HepG2 (cell line): ENCODE data around the gene SRSF12. TPM values are rescaled to one million over a fixed set of nuclear protein-coding genes. Genes with fewer than 3 reads are reported as not detected.

Experiments used
- ATAC-seq: fragments of 200-7000 bp; cut with Tn5 transposase; 3 replicates; pipeline ENCODE4 v1.9.1; 2020; ENCODE audit warnings: mild to moderate bottlenecking, moderate library complexity
- BruUV-seq: library from RNA; stranded (reverse); fragments of 400-500 nt; replicated peaks from 2 replicates; lab custom pipeline; 2021; lab: Mats Ljungman, UMichigan
- CTCF ChIA-PET: fragments of 300-600 bp; formaldehyde crosslinking; extraction: SDS; loops from one replicate; lab custom pipeline; 2021; ENCODE audit warnings: low total read pairs, inconsistent platforms, low intra/inter-chr PET ratio; lab: Yijun Ruan, JAX
- POLR2A ChIA-PET: fragments of 350-600 bp; sonication (Branson Sonifier 250); formaldehyde crosslinking; loops from one replicate; lab custom pipeline; 2020; ENCODE audit warnings: antibody characterized with exemption, inconsistent platforms; lab: Yijun Ruan, JAX
- DNase-seq: peaks from one replicate; pipeline ENCODE4 v3.0.0-alpha.2; 2015; ENCODE audit warnings: low spot score
- FAIRE-seq: peaks from 3 replicates; lab custom pipeline; 2011; peaks lifted over from hg19 to GRCh38; lab: Jason Lieb, UNC
- H2AFZ ChIP-seq: one replicate; pipeline ENCODE4 v1.6.1; 2011; ENCODE audit warnings: low read length, inconsistent platforms
- H3K27ac ChIP-seq: fragments of 300-600 bp; 3 replicates; pipeline ENCODE4 v1.8.0; 2011; ENCODE audit warnings: mixed run types, mild to moderate bottlenecking, mixed read lengths, low read length, inconsistent platforms; ENCODE audit not compliant: insufficient read depth; ENCODE audit errors: extremely low read length
- H3K27me3 ChIP-seq, 2 experiments: fragments of 200-600 bp in 1 of 2; 2 replicates in 1 of 2; 3 replicates in 1 of 2; pipeline versions ENCODE4 v1.6.0 to v1.8.0; 2011; ENCODE audit warnings: low read length in 2 of 2, mild to moderate bottlenecking in 2 of 2, moderate library complexity in 2 of 2, inconsistent platforms in 1 of 2; ENCODE audit not compliant: insufficient read depth in 2 of 2, control insufficient read depth in 1 of 2
- H3K36me3 ChIP-seq, 2 experiments: fragments of 200-600 bp in 1 of 2; replicated peaks in 1 of 2; 2 replicates in 1 of 2; 3 replicates in 1 of 2; pipeline versions ENCODE4 v1.5.1 to v1.8.0; 2011; ENCODE audit warnings: low read length in 2 of 2, inconsistent platforms in 1 of 2; ENCODE audit not compliant: insufficient read depth in 2 of 2, control insufficient read depth in 1 of 2
- H3K4me1 ChIP-seq: 2 replicates; pipeline ENCODE4 v1.5.1; 2012; ENCODE audit warnings: low read length, inconsistent platforms; ENCODE audit not compliant: insufficient read depth
- H3K4me2 ChIP-seq: 2 replicates; pipeline ENCODE4 v1.6.0; 2011; ENCODE audit warnings: low read depth, low read length, inconsistent platforms
- H3K4me3 ChIP-seq, 3 experiments: fragments of 200-600 bp in 1 of 3; sonication (generic), shearing (Covaris generic) in 1 of 3; replicated peaks in 1 of 3; 2 replicates each; pipeline ENCODE4 v1.5.1; 2011 to 2016; ENCODE audit warnings: low read length in 3 of 3, inconsistent platforms in 2 of 3, low read depth in 2 of 3, mild to moderate bottlenecking in 2 of 3, control low read depth in 1 of 3, mixed read lengths in 1 of 3; ENCODE audit not compliant: insufficient read depth in 1 of 3
- H3K79me2 ChIP-seq: one replicate; pipeline ENCODE4 v1.6.1; 2011; ENCODE audit warnings: low read length, inconsistent platforms; ENCODE audit not compliant: insufficient read depth
- H3K9ac ChIP-seq: 2 replicates; pipeline ENCODE4 v1.6.0; 2011; ENCODE audit warnings: mild to moderate bottlenecking, low read depth, low read length, inconsistent platforms; ENCODE audit not compliant: insufficient read depth
- H3K9me3 ChIP-seq: 2 replicates; pipeline ENCODE4 v1.5.1; 2012; ENCODE audit warnings: mild to moderate bottlenecking, low read length
- H4K20me1 ChIP-seq: 2 replicates; pipeline ENCODE4 v1.6.0; 2011; ENCODE audit warnings: inconsistent platforms, mild to moderate bottlenecking, low read length, moderate library complexity; ENCODE audit not compliant: insufficient read depth
- BRCA1 ChIP-seq: sonication (generic); formaldehyde crosslinking; IDR thresholded peaks from 2 replicates; pipeline ENCODE4 v1.4.0; 2020; ENCODE audit warnings: missing genetic modification reagents
- CEBPB ChIP-seq: IDR thresholded peaks from 2 replicates; pipeline ENCODE4 v1.6.1; 2011; ENCODE audit warnings: low read depth, low read length, improper control_type of control experiment, borderline replicate concordance
- JUND ChIP-seq: sonication (generic); formaldehyde crosslinking; IDR thresholded peaks from 2 replicates; pipeline ENCODE4 v1.8.0; 2022; ENCODE audit warnings: mild to moderate bottlenecking, missing genetic modification reagents
- KLF15 ChIP-seq: sonication (generic); formaldehyde crosslinking; IDR thresholded peaks from 2 replicates; pipeline ENCODE4 v1.8.1; 2023; ENCODE audit warnings: borderline replicate concordance, mild to moderate bottlenecking, inconsistent platforms, missing genetic modification reagents, mixed read lengths
- MTF2 ChIP-seq: sonication (generic); formaldehyde crosslinking; IDR thresholded peaks from 2 replicates; pipeline ENCODE4 v1.5.0; 2020; ENCODE audit warnings: missing genetic modification reagents, borderline replicate concordance
- POLR2G ChIP-seq: fragments of 200-400 bp; formaldehyde crosslinking; IDR thresholded peaks from 2 replicates; pipeline ENCODE4 v1.6.1; 2018; ENCODE audit warnings: mild to moderate bottlenecking, low read depth, low read length, moderate library complexity
- SUZ12 ChIP-seq: fragments of 150-350 bp; IDR thresholded peaks from 2 replicates; pipeline ENCODE4 v1.6.1; 2014; ENCODE audit warnings: low read depth, low read length
- U2AF1 ChIP-seq: fragments of 200-400 bp; formaldehyde crosslinking; optimal IDR thresholded peaks from 2 replicates; pipeline ENCODE3; 2017; ENCODE audit warnings: mild to moderate bottlenecking, low read depth, low read length
- ZC3H4 ChIP-seq: sonication (generic); formaldehyde crosslinking; IDR thresholded peaks from 2 replicates; pipeline ENCODE4 v1.4.0; 2020; ENCODE audit warnings: missing genetic modification reagents, borderline replicate concordance
- ZFY ChIP-seq: sonication (generic); formaldehyde crosslinking; IDR thresholded peaks from 2 replicates; pipeline ENCODE4 v1.4.0; 2020; ENCODE audit warnings: missing genetic modification reagents
- ZMYM2 ChIP-seq: sonication (generic); formaldehyde crosslinking; IDR thresholded peaks from 2 replicates; pipeline ENCODE4 v1.8.0; 2022; ENCODE audit warnings: mild to moderate bottlenecking, missing genetic modification reagents
- ZNF552 ChIP-seq: sonication (generic); formaldehyde crosslinking; IDR thresholded peaks from 2 replicates; pipeline ENCODE4 v1.9.0; 2022; ENCODE audit warnings: missing genetic modification reagents, mild to moderate bottlenecking, borderline replicate concordance
- ZNF772 ChIP-seq: sonication (generic); formaldehyde crosslinking; IDR thresholded peaks from 2 replicates; pipeline ENCODE4 v1.5.0; 2020; ENCODE audit warnings: mild to moderate bottlenecking, missing genetic modification reagents
- WGBS: methylation state at CpG from one replicate; pipeline ENCODE4 v1.1.6; 2017; ENCODE audit warnings: low lambda C conversion rate; 5-methylcytosine and 5-hydroxymethylcytosine counted together
- in situ Hi-C: cut with HindIII; loops from 2 replicates; pipeline ENCODE4 v1.10.0; 2017; ENCODE audit warnings: low pct_unique_long_range_greater_than_20kb; ENCODE audit not compliant: extremely low pct_ligation_motif_present
- intact Hi-C: fragments of 100-400 bp; cut with micrococcal nuclease; formaldehyde crosslinking; loops from one replicate; pipeline ENCODE4 v1.10.0; 2022; ENCODE audit not compliant: unreplicated experiment
- polyA plus RNA-seq, 8 experiments: library from polyadenylated mRNA; depleted of rRNA in 3 of 8; stranded (reverse) in 7 of 8; unstranded in 1 of 8; fragments of >200 nt; fragmentation: Illumina TruSeq in 4 of 8; extraction: Trizol in 4 of 8; gene quantifications; 2 replicates each; pipeline versions ENCODE4 v1.2.1 to v1.2.3, GENCODE V29; 2011 to 2016; ENCODE audit warnings: low read depth in 4 of 8, missing spikeins in 1 of 8, mixed read lengths in 1 of 8; ENCODE audit not compliant: insufficient read depth in 1 of 8
- total RNA-seq, 5 experiments: library from RNA; depleted of rRNA; stranded (reverse); fragments of >200 nt; fragmentation: Illumina TruSeq; extraction: Trizol; gene quantifications; 2 replicates each; pipeline ENCODE4 v1.2.3, GENCODE V29; 2016; ENCODE audit warnings: low read depth in 1 of 5
- TF ChIP-seq, protein P1 (sequence below): sonication (generic); formaldehyde crosslinking; IDR thresholded peaks from 2 replicates; pipeline ENCODE4 v1.4.0; 2020; ENCODE audit warnings: missing genetic modification reagents, borderline replicate concordance
- TF ChIP-seq, protein P2 (sequence below): sonication (generic); formaldehyde crosslinking; IDR thresholded peaks from 2 replicates; pipeline ENCODE4 v1.4.0; 2020; ENCODE audit warnings: mild to moderate bottlenecking, low read depth, missing genetic modification reagents
- TF ChIP-seq, protein P3 (sequence below): fragments of 450-650 bp; IDR thresholded peaks from 2 replicates; pipeline ENCODE4 v1.6.1; 2017
- TF ChIP-seq, protein P4 (sequence below): sonication (generic); formaldehyde crosslinking; IDR thresholded peaks from 2 replicates; pipeline ENCODE4 v1.4.0; 2020; ENCODE audit warnings: missing genetic modification reagents, mild to moderate bottlenecking, borderline replicate concordance
- TF ChIP-seq, protein P5 (sequence below): sonication (generic); formaldehyde crosslinking; conservative IDR thresholded peaks from 2 replicates; pipeline ENCODE4 v1.4.0; 2020; ENCODE audit warnings: missing genetic modification reagents

Gene SRSF12
- total and polyA plus RNA-seq, 2 of the 13 experiments (the other 11 are each of a cell fraction or from before 2014, with no cell fraction given), result 1.7 to 1.9 TPM

DNA sequence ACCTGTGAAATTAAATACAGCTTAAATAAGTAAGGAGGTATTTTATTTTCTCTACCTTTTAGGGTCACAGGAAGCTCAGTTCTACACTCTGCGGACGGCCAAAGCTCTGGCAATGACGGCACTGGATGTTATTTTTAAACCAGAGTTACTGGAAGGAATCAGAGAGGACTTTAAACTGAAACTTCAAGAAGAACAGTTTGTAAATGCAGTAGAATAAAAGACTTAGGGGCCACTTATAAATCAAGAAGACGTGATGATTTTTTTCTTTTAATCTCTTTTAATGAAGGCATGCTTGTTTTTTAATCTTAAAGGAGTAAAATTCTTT lies 44.1 kb upstream of the SRSF12 start:
- POLR2A ChIA-PET, result interaction anchor here (1.4 to 1.5 kb wide), 2 partner anchors 16 to 179 kb away, joined by 3 to 5 read pairs; partner anchors contain the start of gene PM20D2
- no peak for ATAC-seq
- no peak for TF ChIP-seq U2AF1
- no peak for TF ChIP-seq MTF2 (CRISPR knock-in tag)
- no peak for TF ChIP-seq ZNF772 (CRISPR knock-in tag)
- no peak for TF ChIP-seq SUZ12
- TF ChIP-seq, protein P1, sequence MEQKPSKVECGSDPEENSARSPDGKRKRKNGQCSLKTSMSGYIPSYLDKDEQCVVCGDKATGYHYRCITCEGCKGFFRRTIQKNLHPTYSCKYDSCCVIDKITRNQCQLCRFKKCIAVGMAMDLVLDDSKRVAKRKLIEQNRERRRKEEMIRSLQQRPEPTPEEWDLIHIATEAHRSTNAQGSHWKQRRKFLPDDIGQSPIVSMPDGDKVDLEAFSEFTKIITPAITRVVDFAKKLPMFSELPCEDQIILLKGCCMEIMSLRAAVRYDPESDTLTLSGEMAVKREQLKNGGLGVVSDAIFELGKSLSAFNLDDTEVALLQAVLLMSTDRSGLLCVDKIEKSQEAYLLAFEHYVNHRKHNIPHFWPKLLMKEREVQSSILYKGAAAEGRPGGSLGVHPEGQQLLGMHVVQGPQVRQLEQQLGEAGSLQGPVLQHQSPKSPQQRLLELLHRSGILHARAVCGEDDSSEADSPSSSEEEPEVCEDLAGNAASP (CRISPR knock-in tag), result no peak
- no peak for TF ChIP-seq ZC3H4 (CRISPR knock-in tag)
- TF ChIP-seq, protein P2, sequence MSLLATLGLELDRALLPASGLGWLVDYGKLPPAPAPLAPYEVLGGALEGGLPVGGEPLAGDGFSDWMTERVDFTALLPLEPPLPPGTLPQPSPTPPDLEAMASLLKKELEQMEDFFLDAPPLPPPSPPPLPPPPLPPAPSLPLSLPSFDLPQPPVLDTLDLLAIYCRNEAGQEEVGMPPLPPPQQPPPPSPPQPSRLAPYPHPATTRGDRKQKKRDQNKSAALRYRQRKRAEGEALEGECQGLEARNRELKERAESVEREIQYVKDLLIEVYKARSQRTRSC (CRISPR knock-in tag), result no peak
- no peak for TF ChIP-seq ZFY (CRISPR knock-in tag)
- TF ChIP-seq BRCA1 (CRISPR knock-in tag), result no peak
- TF ChIP-seq JUND (CRISPR knock-in tag), result no peak
- no peak for TF ChIP-seq POLR2G
- TF ChIP-seq, protein P3, sequence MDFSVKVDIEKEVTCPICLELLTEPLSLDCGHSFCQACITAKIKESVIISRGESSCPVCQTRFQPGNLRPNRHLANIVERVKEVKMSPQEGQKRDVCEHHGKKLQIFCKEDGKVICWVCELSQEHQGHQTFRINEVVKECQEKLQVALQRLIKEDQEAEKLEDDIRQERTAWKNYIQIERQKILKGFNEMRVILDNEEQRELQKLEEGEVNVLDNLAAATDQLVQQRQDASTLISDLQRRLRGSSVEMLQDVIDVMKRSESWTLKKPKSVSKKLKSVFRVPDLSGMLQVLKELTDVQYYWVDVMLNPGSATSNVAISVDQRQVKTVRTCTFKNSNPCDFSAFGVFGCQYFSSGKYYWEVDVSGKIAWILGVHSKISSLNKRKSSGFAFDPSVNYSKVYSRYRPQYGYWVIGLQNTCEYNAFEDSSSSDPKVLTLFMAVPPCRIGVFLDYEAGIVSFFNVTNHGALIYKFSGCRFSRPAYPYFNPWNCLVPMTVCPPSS, result no peak
- TF ChIP-seq, protein P4, sequence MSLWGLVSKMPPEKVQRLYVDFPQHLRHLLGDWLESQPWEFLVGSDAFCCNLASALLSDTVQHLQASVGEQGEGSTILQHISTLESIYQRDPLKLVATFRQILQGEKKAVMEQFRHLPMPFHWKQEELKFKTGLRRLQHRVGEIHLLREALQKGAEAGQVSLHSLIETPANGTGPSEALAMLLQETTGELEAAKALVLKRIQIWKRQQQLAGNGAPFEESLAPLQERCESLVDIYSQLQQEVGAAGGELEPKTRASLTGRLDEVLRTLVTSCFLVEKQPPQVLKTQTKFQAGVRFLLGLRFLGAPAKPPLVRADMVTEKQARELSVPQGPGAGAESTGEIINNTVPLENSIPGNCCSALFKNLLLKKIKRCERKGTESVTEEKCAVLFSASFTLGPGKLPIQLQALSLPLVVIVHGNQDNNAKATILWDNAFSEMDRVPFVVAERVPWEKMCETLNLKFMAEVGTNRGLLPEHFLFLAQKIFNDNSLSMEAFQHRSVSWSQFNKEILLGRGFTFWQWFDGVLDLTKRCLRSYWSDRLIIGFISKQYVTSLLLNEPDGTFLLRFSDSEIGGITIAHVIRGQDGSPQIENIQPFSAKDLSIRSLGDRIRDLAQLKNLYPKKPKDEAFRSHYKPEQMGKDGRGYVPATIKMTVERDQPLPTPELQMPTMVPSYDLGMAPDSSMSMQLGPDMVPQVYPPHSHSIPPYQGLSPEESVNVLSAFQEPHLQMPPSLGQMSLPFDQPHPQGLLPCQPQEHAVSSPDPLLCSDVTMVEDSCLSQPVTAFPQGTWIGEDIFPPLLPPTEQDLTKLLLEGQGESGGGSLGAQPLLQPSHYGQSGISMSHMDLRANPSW (CRISPR knock-in tag), result no peak
- TF ChIP-seq ZNF552 (CRISPR knock-in tag), result no peak
- no peak for TF ChIP-seq ZMYM2
- no peak for TF ChIP-seq CEBPB
- TF ChIP-seq, protein P5, sequence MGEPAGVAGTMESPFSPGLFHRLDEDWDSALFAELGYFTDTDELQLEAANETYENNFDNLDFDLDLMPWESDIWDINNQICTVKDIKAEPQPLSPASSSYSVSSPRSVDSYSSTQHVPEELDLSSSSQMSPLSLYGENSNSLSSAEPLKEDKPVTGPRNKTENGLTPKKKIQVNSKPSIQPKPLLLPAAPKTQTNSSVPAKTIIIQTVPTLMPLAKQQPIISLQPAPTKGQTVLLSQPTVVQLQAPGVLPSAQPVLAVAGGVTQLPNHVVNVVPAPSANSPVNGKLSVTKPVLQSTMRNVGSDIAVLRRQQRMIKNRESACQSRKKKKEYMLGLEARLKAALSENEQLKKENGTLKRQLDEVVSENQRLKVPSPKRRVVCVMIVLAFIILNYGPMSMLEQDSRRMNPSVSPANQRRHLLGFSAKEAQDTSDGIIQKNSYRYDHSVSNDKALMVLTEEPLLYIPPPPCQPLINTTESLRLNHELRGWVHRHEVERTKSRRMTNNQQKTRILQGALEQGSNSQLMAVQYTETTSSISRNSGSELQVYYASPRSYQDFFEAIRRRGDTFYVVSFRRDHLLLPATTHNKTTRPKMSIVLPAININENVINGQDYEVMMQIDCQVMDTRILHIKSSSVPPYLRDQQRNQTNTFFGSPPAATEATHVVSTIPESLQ, result no peak
- TF ChIP-seq KLF15 (CRISPR knock-in tag), result no peak

More for the DNA sequence above, 44.1 kb upstream of the SRSF12 start:
- no peak overlapping the region for H3K4me3 ChIP-seq
- no peak overlapping the region for H2AFZ ChIP-seq
- CTCF ChIA-PET, result no interaction called here
- no peak for FAIRE-seq
- peaks cover 8 to 42% of the 10 kb centered on the region in 2 experiments for H3K36me3 ChIP-seq
- no peak overlapping the region for H3K4me2 ChIP-seq
- intact Hi-C loops, result no loop called here
- DNase-seq, result no peak
- in situ Hi-C loops, result no loop called here
- BruUV-seq, result no TSS peak
- H3K27ac ChIP-seq, result no peak overlapping the region
- H4K20me1 ChIP-seq, result no peaks in the 10 kb centered on the region; the same call in 1 of the 2 replicates
- H3K79me2 ChIP-seq, result no peaks in the 10 kb centered on the region
- H3K9me3 ChIP-seq, result no peaks in the 10 kb centered on the region
- WGBS, result 98% methylated on average over 4 of the region's 4 CpGs
- H3K27me3 ChIP-seq, result no peaks in the 10 kb centered on the region
- H3K4me1 ChIP-seq, result no peaks in the 10 kb centered on the region
- H3K9ac ChIP-seq, result no peak overlapping the region
